ENCODE measurements around the gene WWP2.

DNA sequence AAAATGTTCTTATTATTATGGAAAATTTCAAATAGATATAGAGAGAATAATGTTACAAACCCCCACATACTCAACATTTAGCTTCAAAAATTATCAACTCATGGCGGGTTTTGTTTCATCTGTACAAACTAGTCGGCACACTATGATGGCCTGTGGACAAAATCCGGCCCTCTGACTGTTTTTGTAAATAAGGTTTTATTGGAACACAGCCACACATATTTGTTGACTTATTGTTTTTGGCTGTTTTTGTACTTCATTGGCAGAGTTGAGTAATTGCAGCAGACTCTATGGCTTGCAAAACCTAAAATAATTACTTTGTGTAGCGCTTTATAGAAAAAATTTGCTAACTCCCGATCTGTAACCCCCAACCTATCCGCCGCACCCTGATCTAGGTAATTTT, 147.6 kb downstream of the WWP2 start:
- TF ChIP-seq POLR2A (IDR thresholded peaks at IDR 0.05) = no peak
- TF ChIP-seq, protein P1, sequence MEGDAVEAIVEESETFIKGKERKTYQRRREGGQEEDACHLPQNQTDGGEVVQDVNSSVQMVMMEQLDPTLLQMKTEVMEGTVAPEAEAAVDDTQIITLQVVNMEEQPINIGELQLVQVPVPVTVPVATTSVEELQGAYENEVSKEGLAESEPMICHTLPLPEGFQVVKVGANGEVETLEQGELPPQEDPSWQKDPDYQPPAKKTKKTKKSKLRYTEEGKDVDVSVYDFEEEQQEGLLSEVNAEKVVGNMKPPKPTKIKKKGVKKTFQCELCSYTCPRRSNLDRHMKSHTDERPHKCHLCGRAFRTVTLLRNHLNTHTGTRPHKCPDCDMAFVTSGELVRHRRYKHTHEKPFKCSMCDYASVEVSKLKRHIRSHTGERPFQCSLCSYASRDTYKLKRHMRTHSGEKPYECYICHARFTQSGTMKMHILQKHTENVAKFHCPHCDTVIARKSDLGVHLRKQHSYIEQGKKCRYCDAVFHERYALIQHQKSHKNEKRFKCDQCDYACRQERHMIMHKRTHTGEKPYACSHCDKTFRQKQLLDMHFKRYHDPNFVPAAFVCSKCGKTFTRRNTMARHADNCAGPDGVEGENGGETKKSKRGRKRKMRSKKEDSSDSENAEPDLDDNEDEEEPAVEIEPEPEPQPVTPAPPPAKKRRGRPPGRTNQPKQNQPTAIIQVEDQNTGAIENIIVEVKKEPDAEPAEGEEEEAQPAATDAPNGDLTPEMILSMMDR (IDR thresholded peaks at IDR 0.05) = no peak
